HG03139 (cell line): ENCODE results near the gene AURKAIP1.
"Not testable (repeated sequence)": the region's sequence is repeated elsewhere in the genome, so short reads cannot be mapped to it uniquely, and the experiment has no call there.

ENCODE experiments used
- ATAC-seq: cut with Tn5 transposase; IDR thresholded peaks from one replicate; pipeline ENCODE4 v1.9.1; 2021; ENCODE audit not compliant: unreplicated experiment

Gene AURKAIP1

DNA sequence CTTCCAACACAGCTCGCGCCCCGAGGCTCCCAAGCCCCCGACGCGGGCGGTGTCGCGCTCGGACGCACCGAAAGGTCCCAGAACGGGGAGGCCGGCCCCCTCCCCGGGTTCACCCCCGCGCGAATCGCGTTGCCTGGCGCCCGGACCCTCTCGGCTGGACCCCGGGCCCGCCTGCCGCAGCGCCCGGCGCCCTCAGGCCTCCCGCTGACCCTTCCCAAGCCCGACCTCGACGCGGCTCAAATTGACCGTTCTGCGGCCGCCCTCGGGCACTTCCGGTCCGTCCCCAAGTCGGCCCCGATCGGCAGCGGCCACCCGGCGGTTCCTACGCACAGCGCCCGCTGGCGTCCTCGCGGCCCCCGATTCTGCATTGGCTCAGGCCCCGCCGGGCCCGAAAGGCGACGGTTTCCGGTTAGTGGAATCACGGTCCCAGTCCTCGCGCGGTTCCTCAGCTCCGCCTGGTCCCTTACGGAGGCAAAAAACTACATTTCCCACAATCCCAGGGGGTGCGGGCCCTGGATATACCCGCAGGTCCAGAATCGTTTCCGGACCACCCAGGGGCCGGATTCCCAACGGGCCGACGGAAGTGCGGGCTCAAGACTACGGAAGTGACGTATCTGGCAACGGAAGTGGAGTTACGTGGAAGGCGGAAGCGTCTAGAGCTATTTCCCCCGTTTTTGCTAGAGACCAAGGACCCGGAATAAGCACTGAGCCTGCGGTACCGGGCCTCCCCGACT lies at the start of gene AURKAIP1:
AURKAIP1 (minus strand) TSS at position 279 of the 734 bp plus-strand sequence. CDS start 451 bp downstream, outside the sequence.
- ATAC-seq, result peak; percentile 80

DNA sequence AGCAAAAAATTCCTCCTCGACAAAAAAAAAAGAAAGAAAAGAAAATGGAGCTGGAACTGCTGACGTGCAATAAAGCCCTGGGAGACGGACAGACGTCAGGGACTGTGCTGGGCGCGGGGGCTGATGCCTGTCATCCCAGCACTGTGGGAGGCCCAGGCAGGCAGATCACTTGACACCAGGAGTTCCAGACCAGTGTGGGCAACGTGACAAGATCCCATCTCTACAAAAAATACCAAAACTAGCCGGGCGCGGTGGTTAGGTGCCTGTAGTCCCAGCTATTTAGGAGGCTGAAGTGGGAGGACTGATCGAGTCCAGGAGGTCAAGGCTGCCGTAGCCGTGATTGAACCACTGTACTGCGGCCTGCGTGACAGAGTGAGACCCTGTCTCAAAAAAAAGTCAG lies 49.7 kb upstream of the AURKAIP1 start:
- no peak for ATAC-seq

DNA sequence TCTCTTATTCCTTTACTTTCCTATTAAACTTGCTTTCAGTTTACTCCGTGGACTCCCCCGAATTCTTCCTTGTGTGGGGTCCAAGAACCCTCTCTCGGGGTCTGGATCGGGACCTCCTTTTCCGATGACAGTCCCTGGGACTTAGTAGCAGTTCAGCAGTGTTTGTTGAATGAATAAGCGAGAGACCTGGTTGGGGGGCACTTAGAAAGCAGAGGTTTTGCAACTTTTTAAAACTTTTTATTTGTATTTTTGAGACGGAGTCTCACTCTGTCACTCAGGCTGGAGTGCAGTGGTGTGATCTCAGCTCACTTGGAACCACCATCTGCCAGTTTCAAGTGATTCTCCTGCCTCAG lies 48.2 kb upstream of the AURKAIP1 start:
- ATAC-seq, result no peak

DNA sequence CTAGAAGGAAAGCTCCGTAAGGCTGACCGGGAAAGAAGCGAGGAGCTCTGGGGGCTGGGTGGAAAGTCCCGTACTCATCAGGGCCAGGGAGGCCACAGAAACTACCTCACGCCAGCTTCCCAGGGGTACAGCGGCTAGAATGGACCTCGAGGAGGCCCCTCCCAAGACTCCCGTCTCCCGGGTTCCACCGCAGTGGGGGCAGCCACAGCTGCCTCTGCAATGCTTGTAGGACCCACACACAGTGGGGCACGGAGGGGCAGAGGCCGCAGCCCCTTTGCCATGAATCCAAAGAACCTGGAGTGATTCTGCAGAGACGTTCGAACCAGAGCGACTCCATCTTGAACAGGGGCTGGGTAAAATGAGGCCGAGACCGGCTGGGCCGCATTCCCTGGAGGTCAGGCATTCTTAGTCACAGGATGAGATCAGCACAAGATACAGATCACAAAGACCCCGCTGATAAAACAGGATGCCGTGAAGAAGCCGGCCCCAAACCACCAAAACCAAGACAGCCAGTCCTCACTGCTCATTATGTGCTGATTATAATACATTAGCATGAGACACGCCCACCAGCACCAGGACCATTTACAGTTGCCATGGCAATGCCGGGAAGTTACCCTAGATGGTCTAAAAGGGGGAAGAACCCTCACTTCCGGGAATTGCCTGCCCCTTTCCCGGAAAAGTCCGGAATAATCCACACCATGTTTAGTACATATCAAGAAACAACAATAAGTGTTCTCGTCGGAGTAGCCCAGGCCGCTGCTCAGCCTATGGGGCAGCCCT lies 47.6 kb upstream of the AURKAIP1 start:
- no peak for ATAC-seq

DNA sequence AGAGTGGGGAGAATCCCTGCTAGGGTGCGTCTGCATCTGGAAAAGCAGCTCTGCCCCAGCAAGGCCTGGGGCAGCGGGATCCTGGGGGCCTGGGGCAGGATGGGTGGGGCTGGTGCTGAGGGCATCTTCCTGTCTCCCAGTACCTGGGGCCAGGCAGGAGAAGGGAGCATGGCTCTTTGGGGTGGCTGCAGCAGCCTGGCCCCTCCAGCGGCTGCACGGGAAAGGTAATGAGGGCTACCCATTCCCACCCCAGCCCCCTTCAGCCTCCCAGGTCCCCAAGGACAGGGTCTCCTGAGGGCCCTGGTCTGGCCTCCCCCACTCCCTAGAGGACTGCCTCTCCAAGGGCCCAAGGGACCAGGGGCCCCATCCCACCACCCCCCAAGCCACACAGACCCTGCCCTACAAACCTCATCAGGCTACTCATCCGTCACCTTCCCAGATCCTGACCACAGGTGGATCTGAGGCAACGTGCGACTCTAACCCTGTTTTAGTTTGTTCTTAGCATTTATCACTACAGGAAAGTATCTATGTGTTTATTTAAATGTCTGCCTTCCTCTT lies 47.0 kb upstream of the AURKAIP1 start:
- ATAC-seq, result no peak

DNA sequence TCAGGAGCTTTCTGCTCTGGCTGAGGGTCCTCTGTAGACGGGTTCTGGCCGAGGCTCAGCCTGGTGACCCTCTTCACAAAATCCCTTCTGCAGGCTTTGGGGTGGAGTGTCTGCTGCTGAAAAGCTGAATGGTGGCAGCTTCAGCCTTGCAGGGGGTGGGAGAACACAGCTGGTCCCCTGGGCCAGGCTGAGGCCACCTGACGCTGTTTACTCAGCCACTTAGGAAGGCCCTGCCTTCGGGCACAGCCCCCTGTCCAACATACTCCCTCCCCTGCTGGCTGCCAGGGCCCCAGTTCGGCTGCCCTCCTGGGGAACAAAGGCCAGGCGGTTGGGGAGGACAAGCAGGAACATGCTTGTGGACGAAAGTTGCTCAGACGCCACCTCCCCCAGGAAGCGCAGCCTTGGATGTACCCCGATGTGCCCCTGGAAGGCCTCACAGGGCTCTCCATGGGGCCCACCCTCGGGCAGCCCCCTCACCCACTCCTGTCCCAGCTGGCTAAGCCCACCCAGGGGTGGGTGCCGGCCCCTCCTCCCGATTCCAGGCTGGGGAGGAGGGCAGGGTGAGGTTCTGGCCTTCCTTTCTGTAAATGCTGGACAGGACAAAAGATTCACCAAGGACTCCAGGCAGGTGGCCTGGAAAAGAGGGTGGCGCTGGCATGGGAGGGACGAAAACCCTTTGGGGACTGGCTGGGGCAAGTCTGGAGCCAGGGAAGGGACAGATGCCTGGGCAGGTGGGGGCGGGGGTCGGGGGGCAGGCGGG lies 46.3 kb upstream of the AURKAIP1 start, which contains the start of gene ANKRD65:
ANKRD65 (minus strand) TSS at position 130 of the 760 bp plus-strand sequence. CDS start 271 bp downstream, outside the sequence.
- no peak for ATAC-seq

DNA sequence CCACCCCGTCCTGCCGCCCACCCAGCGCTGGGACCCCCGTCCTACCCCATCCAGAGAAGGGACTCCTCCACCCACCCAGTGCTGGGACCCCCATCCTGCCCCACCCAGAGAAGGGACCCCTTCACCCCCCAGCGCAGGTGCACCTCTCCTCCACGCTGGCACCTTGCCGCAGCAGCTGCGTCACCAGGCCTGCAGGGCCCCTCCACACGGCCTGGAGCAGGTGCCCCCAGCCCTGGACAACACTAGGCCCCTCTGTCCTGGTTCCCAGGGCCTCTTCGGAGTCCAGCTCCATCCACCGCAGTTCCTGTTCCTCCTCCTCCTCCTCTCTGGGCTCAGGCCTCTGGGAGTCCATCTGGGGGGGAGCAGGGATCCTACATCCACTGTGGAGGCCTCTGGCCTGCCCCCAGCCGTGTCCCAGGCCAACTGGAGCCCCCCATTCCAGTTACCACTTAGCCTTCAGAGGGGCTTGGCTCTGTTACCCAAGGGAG lies 45.7 kb upstream of the AURKAIP1 start:
- ATAC-seq, result no peak

DNA sequence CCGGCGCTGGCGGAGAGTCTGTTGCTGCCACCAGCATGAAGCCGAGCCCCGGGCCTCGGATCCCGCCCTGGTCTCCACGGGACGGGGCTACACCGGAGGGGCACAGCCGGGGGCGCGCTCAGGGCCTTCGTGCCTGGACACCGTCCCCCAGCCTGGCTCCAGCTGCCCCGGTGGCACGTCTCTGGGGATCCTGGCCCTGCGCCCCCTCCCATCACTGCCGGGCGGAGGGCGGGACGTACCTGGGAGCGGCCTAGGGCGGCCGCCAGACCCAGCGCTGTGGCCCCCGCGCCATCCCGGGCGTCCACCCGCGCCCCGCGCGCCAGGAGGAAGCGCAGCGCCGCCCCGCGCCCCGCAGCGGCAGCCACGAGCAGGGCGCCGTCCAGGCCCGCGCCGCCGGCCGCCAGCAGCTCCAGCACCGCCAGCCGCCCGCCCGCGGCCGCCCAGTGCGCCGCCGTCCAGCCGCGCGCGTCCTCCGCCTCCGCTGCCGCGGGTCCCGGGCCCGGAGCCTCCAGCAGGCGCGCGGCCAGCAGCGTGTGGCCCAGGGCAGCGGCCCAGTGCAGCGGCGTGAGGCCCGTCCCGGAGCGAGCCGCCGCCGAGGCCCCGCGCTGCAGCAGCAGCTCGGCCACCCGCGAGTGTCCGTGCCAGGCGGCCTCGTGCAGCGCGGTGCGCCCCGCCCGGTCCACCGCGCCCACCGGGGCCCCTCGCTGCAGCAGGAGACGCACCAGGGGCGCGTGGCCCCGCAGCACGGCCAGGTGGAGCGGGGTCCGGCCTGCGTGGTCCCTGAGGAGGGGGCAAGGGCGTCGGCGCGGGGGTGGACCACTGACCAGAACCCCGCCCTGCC lies 45.0 kb upstream of the AURKAIP1 start:
- no peak for ATAC-seq

DNA sequence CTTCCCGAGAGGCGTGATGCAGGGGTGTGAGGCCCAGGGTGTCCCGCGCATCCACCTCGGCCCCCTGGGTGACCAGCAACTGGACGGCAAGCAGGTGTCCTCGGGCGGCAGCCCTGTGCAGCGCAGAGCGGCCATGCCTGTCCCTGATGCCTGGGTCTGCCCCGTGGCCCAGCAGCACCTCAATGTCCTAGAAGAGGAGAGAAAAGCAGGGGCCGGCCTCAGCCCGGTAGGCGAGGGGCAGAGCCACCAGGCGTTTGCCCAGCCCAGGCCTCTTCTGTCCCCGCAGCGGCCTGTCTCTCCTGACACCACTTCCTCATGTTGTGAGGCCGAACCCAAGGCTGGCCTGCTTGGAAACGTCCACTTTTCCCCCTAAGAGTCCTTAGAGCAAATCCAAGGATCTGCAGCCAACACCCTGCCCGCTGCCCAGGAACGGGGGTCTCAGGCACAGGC lies 44.4 kb upstream of the AURKAIP1 start:
- no peak for ATAC-seq

DNA sequence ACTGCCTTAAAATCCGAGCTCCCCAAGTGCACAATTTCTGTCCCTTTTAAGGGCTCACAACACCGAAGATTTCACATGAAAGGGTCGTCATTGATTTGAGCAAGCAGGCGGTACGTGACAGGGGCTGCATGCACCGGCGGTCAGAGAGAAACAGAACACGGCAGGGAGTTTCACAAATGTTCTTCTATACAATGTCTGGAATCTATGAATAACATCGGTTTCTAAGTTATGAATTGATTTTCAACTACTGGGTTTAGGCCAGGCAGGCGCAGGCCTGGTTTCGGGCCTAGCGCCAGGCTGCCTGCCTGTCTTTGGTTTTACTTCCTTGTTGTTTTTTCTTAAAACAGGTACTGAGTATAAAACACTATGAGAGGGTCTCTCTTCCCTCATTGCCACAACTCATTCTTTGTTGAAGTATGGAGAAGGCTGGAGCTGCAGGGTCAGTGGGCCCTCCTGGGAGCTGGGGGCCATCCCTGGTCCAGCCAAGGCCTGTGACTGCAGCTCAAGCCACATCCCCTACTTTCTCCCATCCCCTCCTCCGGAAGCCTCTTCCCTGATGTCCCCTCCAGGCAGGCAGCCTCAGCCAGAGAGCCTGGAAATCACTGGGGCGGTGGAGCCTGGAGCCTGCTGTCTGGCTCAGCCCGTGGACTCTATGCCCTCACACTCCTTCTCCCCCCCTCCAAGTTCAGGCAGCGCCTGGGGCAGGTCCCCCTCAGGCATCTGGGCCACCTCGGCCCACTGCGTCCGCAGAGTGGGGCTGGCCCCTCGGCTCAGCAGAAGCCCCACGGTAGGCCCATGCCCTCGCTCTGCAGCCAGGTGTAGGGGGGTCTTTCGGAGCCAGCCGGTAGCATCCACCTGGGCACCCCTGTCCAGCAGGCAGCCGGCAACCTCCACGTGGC lies 43.7 kb upstream of the AURKAIP1 start:
- ATAC-seq, result no peak

DNA sequence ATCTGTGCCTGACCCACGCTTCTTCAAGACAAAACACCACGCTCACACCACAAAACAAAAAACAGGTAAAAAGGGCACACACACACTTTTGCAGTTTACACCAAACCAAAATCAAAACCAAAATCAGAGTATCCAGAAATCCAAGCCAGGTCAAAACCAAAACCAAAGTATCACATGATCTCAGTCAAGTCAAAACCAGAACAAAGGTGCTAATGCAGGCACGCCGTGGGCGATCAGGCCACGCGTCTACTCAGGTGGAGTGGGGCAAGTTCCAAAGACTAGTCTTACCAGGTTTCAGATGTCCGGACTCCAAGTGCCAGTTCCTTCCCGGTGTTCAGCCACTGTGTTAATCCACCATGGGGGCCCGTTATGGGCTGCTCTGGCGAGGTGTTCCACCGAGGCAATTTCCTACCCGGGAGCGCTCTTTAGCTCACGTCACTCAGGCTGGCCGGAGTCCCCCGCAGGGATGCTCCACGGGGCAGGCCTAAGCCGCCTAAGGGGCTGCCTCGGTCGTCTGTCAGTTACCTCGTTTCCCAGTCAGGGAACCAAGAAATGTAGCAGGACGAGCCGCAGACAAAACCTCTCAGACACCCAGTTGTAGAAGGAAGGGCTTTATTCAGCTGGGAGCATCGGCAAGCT lies 42.9 kb upstream of the AURKAIP1 start:
- ATAC-seq, result not testable (repeated sequence)

DNA sequence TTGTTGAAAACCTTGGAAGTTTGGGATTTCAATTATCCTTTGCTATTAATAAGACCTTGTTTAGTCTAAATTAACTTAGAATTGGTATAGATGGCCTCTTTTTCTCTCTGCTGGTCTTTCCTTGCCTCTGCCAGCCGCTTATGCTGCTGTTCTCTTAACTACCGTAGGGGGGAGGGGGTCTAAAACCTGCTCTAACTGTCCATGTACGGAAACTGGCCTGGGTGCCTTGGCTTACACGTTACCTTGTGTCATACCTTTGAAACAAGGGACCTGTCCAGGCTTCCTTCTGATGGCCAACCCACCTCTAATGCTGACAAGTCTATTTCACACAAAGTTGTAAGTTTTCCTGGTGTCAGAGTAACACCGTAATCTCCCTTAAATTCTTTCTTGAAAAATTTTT lies 42.4 kb upstream of the AURKAIP1 start:
- ATAC-seq, result not testable (repeated sequence)

DNA sequence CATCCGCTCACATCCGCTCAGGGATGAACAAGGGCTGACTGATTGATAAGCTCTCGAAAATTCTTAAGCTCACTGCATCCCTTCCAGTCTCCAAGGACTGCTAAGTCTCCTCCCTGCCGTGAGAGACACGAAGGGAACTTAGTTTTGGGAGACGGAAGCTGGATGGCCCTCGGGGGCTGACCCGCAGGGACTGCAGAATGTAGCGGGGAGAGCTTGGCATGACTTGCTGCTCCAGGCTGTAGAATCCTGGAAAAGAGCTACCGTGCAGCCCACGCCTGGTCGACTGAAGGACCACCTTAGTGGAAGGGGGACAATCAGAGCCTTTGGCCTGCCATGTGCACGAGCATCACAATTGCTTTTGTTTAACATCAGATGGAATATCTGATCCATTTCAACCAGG lies 40.7 kb upstream of the AURKAIP1 start:
- ATAC-seq, result no peak

DNA sequence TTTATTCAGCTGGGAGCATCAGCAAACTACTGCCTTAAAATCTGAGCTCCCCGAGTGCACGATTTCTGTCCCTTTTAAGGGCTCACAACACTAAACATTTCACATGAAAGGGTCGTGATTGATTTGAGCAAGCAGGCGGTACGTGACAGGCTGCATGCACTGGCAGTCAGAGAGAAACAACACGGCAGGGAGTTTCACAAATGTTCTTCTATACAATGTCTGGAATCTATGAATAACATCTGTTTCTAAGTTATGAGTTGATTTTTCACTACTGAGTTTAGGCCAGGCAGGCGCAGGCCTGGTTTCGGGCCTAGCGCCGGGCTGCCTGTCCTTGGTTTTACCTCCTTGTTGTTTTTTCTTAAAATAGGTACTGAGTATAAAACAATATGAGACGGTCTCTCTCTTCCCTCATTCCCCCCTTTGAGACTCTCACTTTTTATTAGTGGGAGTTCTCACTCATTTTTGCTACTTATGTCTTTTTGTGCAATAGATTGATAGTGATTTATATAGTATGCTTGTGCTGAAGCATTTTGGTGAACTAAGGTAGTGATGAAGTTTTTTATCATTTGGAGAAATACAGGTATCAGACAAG lies 37.4 kb upstream of the AURKAIP1 start:
- not testable (repeated sequence) for ATAC-seq

DNA sequence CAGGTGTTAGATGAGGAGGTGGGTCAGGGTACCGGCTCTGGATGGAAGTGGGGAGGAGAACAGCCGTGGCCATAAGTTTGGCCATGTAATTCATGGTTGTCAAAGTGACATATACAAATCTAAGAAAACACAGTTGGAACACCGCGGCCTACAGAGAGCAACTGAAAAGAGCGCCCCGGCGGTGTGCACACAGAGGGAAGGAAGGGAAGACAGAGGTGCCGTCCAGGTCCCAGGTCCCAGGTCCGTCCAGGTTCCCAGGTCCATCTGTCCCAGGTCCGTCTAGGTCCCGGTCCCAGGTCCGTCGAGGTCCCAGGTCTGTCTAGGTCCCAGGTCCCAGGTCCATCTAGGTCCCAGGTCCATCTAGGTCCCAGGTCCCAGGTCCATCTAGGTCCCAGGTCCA lies 36.6 kb upstream of the AURKAIP1 start:
- ATAC-seq, result no peak

DNA sequence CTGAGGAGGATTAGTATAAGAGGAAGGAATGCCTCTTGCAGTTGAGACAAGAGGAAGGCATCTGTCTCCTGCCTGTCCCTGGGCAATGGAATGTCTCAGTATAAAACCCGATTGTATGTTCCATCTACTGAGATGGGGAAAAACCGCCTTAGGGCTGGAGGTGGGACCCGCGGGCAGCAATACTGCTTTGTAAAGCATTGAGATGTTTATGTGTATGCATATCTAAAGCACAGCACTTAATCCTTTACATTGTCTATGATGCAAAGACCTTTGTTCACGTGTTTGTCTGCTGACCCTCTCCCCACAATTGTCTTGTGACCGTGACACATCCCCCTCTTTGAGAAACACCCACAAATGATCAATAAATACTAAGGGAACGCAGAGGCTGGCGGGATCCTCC lies 35.2 kb upstream of the AURKAIP1 start:
- ATAC-seq, result not testable (repeated sequence)

DNA sequence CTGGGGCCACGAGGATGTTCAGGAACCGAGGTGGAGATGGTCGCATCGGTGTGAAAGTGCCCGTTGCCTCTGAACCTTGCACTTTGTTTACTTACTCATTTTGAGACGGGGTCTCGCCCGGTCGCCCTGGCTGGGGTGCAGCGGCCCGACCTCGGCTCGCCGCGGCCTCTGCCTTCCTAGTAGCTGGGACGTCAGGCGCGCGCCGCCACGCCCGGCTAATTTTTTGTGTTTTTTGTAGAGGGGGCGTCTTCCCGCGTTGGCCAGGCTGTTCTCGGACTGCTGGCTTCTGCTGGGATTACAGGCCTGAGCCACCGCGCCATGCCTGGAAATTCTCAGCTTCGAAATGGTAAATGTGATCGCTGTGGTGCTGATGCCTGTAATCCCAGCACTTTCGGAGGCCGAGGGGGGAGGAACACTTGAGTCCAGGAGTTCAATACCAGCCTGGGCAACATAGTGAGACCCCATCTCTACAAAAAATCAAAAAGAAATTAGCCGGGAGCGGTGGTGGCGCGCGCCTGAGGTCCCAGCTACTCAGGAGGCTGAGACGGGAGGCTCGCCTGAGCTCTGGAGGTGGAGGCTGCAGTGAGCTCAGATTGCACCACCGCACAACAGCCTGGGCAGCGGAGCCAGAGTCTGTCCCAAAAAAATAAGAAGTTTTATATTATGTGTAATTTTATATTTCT lies 32.8 kb upstream of the AURKAIP1 start:
- peak; percentile 22 for ATAC-seq
